Liver (tissue), 9 donors: Measurements from ENCODE around the gene HINT1. TPM values are rescaled to one million over a fixed set of nuclear protein-coding genes. Genes with fewer than 3 reads are reported as not detected.
"Not testable (repeated sequence)": the region's sequence is repeated elsewhere in the genome, so short reads cannot be mapped to it uniquely, and the experiment has no call there.

ENCODE experiments used
- DNase-seq: peaks from one replicate; pipeline ENCODE4 v3.0.0-alpha.2; 2017; ENCODE audit warnings: low spot score
- H3K27ac ChIP-seq, 2 donors: one replicate each; pipeline ENCODE4 v1.7.0; 2013; ENCODE audit warnings: inconsistent platforms in 2 of 2, low read length in 2 of 2, control low read depth in 1 of 2, low read depth in 1 of 2, mild to moderate bottlenecking in 1 of 2
- H3K27me3 ChIP-seq, 4 donors: one replicate each; pipeline versions ENCODE4 v1.6.1 to v1.7.0; 2013; ENCODE audit warnings: low read length in 3 of 4, inconsistent platforms in 1 of 4, mild to moderate bottlenecking in 1 of 4, moderate library complexity in 1 of 4; ENCODE audit not compliant: control insufficient read depth in 4 of 4, insufficient read depth in 4 of 4
- H3K36me3 ChIP-seq, 4 donors: one replicate each; pipeline versions ENCODE4 v1.6.1 to v1.7.0; 2013; ENCODE audit warnings: low read length in 3 of 4, mild to moderate bottlenecking in 3 of 4, low read depth in 1 of 4, moderate library complexity in 1 of 4; ENCODE audit not compliant: control insufficient read depth in 4 of 4, insufficient read depth in 3 of 4
- H3K4me1 ChIP-seq, 4 donors: one replicate each; pipeline versions ENCODE4 v1.6.1 to v1.7.0; 2013; ENCODE audit warnings: low read length in 3 of 4, mild to moderate bottlenecking in 3 of 4, moderate library complexity in 1 of 4; ENCODE audit not compliant: control insufficient read depth in 4 of 4, insufficient read depth in 4 of 4
- H3K4me3 ChIP-seq, 3 donors: one replicate each; pipeline versions ENCODE4 v1.6.1 to v1.7.0; 2013; ENCODE audit warnings: low read length in 3 of 3, control low read depth in 1 of 3, low read depth in 1 of 3, mild to moderate bottlenecking in 1 of 3
- H3K9ac ChIP-seq, 2 donors: one replicate each; pipeline ENCODE4 v1.7.0; 2013; ENCODE audit warnings: low read length in 2 of 2, mild to moderate bottlenecking in 2 of 2, moderate library complexity in 2 of 2, control low read depth in 1 of 2, low read depth in 1 of 2
- H3K9me3 ChIP-seq, 4 donors: one replicate each; pipeline versions ENCODE4 v1.6.1 to v1.7.0; 2013; ENCODE audit warnings: low read length in 3 of 4; ENCODE audit not compliant: control insufficient read depth in 4 of 4
- EGR1 ChIP-seq, 2 donors: IDR thresholded peaks; 2 replicates each; pipeline ENCODE4 v1.6.1; 2016 to 2018; ENCODE audit warnings: antibody characterized with exemption in 2 of 2, low read depth in 2 of 2
- FOXA1 ChIP-seq: IDR thresholded peaks from 2 replicates; pipeline ENCODE4 v1.6.1; 2016; ENCODE audit warnings: antibody characterized with exemption
- FOXA2 ChIP-seq: IDR thresholded peaks from 2 replicates; pipeline ENCODE4 v1.6.1; 2016; ENCODE audit warnings: antibody characterized with exemption
- GABPA ChIP-seq, 2 donors: IDR thresholded peaks in 1 of 2; conservative IDR thresholded peaks in 1 of 2; 2 replicates each; pipeline ENCODE4 v1.6.1; 2016; ENCODE audit warnings: antibody characterized with exemption in 2 of 2, mild to moderate bottlenecking in 1 of 2, moderate library complexity in 1 of 2
- HNF4G ChIP-seq: IDR thresholded peaks from 2 replicates; pipeline ENCODE4 v1.6.1; 2016; ENCODE audit warnings: antibody characterized with exemption
- JUND ChIP-seq, 2 donors: IDR thresholded peaks; 2 replicates each; pipeline ENCODE4 v1.6.1; 2016; ENCODE audit warnings: antibody characterized with exemption in 2 of 2
- NR2F2 ChIP-seq: IDR thresholded peaks from 2 replicates; pipeline ENCODE4 v1.6.1; 2016; ENCODE audit warnings: antibody characterized with exemption
- RAD21 ChIP-seq, 2 donors: IDR thresholded peaks; 2 replicates each; pipeline ENCODE4 v1.6.1; 2016; ENCODE audit warnings: antibody characterized with exemption in 2 of 2, mild to moderate bottlenecking in 2 of 2
- RXRA ChIP-seq, 2 donors: IDR thresholded peaks; 2 replicates each; pipeline ENCODE4 v1.6.1; 2017 to 2018; ENCODE audit warnings: antibody characterized with exemption in 2 of 2, mild to moderate bottlenecking in 1 of 2
- SP1 ChIP-seq: IDR thresholded peaks from 2 replicates; pipeline ENCODE4 v1.6.1; 2018; ENCODE audit warnings: antibody characterized with exemption, mild to moderate bottlenecking
- TAF1 ChIP-seq: conservative IDR thresholded peaks from 2 replicates; pipeline ENCODE4 v1.6.1; 2016; ENCODE audit warnings: antibody characterized with exemption, mild to moderate bottlenecking
- YY1 ChIP-seq: IDR thresholded peaks from 2 replicates; pipeline ENCODE4 v1.6.1; 2016; ENCODE audit warnings: antibody characterized with exemption, mild to moderate bottlenecking
- WGBS: extraction: QIAGEN DNeasy Blood & Tissue Kit; methylation state at CpG from one replicate; pipeline ENCODE4 v1.1.7; 2013; 5-methylcytosine and 5-hydroxymethylcytosine counted together
- polyA plus RNA-seq, 2 donors: library from polyadenylated mRNA; stranded (reverse) in 1 of 2; unstranded in 1 of 2; fragments of 200-250 nt in 1 of 2; fragments of >200 nt in 1 of 2; fragmentation: Nextera tagmentation in 1 of 2; extraction: Ambion mirVana in 1 of 2; gene quantifications; one replicate each; pipeline versions ENCODE4 v1.2.1 to v1.2.3, GENCODE V29; 2013 to 2015
- total RNA-seq, 2 donors: library from RNA; depleted of rRNA; stranded (reverse); fragments of >200 nt; gene quantifications; one replicate each; pipeline ENCODE4 v1.2.3, GENCODE V29; 2014
- TF ChIP-seq, protein P1 (sequence below): IDR thresholded peaks from 2 replicates; pipeline ENCODE4 v1.6.1; 2016; ENCODE audit warnings: antibody characterized with exemption
- TF ChIP-seq, protein P2 (sequence below): IDR thresholded peaks from 2 replicates; pipeline ENCODE4 v1.6.1; 2016; ENCODE audit warnings: antibody characterized with exemption, mild to moderate bottlenecking
- TF ChIP-seq, protein P3 (sequence below): IDR thresholded peaks from 2 replicates; pipeline ENCODE4 v1.6.1; 2016; ENCODE audit warnings: antibody characterized with exemption
- TF ChIP-seq, protein P4 (sequence below): IDR thresholded peaks from 2 replicates; pipeline ENCODE4 v1.6.1; 2016; ENCODE audit warnings: antibody characterized with exemption
- TF ChIP-seq, protein P5 (sequence below): fragments of 150-350 bp; IDR thresholded peaks from 2 replicates; pipeline ENCODE4 v1.5.1; 2017; ENCODE audit warnings: improper control_type of control experiment, low read depth, low read length; ENCODE audit not compliant: missing input control
- donor health status: healthy.
- donor health status: healthy.
- donor health status: healthy.
- donor health status: healthy.
- donor health status: healthy.

Gene HINT1
- total and polyA plus RNA-seq, 4 donors = 112 to 902 (median 314) TPM

DNA sequence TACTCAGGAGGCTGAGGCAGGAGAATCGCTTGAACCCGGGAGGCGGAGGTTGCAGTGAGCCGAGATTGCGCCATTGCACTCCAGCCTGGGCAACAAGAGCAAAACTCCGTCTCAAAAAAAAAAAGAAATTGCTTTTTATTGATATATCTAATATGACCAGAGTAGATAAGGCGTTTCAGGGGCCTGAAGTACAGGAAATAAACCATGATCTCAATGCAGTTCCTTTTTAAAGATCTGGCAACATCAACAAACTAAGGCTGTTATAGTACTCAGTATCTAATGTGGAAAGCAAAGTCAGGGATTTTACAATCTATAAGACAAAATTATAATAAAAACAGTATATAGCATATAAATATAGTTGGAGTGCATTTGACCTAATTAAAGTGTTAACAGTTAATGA, 28.8 kb upstream of the HINT1 start:
- not testable (repeated sequence) for H3K27me3 ChIP-seq, H3K4me1 ChIP-seq, H3K4me3 ChIP-seq, H3K36me3 ChIP-seq, H3K27ac ChIP-seq, DNase-seq, H3K9me3 ChIP-seq, H3K9ac ChIP-seq
- 87% methylated on average over 7 of the region's 7 CpGs for WGBS

DNA sequence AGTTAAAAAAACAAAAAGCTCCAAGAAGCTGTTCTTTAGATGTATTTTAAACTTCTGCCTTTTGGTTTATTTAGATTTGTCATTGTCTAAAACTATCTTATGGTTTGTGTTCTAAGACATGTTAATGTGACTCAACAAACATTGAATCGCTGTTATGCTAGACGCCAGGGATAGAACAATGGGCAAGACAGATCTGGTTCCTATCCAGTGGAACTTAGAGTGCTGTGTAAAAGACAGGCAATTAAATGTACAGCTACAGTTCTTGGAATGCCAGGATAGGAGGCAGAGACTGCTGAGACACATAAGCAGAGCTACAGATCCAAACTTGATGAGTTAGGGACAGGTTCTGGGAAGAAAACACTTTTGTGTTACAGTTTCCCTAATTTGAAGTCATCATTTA, 28.1 kb upstream of the HINT1 start:
- no peak for DNase-seq
- no peaks in the 10 kb centered on the region for H3K4me1 ChIP-seq
- TF ChIP-seq RXRA (IDR thresholded peaks at IDR 0.05) = no peak
- H3K9me3 ChIP-seq = no peaks in the 10 kb centered on the region
- no peak overlapping the region for H3K9ac ChIP-seq
- H3K27ac ChIP-seq = no peak overlapping the region
- 82% methylated on average over 2 of the region's 2 CpGs for WGBS
- H3K4me3 ChIP-seq = no peak overlapping the region
- no peaks in the 10 kb centered on the region for H3K36me3 ChIP-seq
- H3K27me3 ChIP-seq = no peaks in the 10 kb centered on the region

DNA sequence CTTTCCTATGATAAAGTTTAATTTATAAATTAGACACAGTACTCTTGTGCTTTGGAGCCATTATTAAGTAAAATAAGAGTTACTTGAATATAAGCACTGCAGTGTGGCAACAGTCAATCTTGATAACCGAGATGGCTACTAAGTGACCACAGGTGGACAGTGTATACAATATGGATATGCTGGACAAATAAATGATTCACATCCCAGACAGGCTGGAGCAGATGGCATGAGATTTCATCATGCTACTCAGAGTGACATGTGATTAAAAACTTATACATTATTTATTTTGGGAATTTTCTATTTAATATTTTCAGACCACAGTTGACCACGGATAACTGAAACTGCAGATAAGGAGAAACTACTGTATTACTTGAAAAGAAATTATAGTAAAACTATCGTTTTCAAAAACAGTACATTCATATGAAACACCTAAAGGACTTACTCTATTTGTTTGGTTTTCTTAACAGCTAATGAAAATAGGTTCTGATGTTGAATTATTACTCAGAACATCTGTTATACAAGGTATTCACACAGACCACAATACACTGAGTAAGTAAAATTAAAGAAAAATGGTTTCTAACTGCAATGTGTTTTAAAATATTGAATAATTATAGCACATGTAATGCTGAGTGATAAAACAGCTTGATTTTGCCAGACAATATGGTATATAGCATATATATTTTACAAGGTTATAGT, 21.7 kb upstream of the HINT1 start:
- H3K9ac ChIP-seq = no peak overlapping the region
- no peak overlapping the region for H3K27ac ChIP-seq
- no peak for DNase-seq
- WGBS = 95% methylated on average over 3 of the region's 3 CpGs
- H3K9me3 ChIP-seq = no peaks in the 10 kb centered on the region
- no peak for TF ChIP-seq JUND (IDR thresholded peaks at IDR 0.05)
- TF ChIP-seq, protein P1, sequence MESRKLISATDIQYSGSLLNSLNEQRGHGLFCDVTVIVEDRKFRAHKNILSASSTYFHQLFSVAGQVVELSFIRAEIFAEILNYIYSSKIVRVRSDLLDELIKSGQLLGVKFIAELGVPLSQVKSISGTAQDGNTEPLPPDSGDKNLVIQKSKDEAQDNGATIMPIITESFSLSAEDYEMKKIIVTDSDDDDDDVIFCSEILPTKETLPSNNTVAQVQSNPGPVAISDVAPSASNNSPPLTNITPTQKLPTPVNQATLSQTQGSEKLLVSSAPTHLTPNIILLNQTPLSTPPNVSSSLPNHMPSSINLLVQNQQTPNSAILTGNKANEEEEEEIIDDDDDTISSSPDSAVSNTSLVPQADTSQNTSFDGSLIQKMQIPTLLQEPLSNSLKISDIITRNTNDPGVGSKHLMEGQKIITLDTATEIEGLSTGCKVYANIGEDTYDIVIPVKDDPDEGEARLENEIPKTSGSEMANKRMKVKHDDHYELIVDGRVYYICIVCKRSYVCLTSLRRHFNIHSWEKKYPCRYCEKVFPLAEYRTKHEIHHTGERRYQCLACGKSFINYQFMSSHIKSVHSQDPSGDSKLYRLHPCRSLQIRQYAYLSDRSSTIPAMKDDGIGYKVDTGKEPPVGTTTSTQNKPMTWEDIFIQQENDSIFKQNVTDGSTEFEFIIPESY = no peak
- TF ChIP-seq, protein P2, sequence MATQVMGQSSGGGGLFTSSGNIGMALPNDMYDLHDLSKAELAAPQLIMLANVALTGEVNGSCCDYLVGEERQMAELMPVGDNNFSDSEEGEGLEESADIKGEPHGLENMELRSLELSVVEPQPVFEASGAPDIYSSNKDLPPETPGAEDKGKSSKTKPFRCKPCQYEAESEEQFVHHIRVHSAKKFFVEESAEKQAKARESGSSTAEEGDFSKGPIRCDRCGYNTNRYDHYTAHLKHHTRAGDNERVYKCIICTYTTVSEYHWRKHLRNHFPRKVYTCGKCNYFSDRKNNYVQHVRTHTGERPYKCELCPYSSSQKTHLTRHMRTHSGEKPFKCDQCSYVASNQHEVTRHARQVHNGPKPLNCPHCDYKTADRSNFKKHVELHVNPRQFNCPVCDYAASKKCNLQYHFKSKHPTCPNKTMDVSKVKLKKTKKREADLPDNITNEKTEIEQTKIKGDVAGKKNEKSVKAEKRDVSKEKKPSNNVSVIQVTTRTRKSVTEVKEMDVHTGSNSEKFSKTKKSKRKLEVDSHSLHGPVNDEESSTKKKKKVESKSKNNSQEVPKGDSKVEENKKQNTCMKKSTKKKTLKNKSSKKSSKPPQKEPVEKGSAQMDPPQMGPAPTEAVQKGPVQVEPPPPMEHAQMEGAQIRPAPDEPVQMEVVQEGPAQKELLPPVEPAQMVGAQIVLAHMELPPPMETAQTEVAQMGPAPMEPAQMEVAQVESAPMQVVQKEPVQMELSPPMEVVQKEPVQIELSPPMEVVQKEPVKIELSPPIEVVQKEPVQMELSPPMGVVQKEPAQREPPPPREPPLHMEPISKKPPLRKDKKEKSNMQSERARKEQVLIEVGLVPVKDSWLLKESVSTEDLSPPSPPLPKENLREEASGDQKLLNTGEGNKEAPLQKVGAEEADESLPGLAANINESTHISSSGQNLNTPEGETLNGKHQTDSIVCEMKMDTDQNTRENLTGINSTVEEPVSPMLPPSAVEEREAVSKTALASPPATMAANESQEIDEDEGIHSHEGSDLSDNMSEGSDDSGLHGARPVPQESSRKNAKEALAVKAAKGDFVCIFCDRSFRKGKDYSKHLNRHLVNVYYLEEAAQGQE = no peak
- TF ChIP-seq HNF4G = no peak
- no peak for TF ChIP-seq RXRA (IDR thresholded peaks at IDR 0.05)
- no peak for TF ChIP-seq GABPA (IDR thresholded peaks at IDR 0.05 in 1 of 2, conservative IDR thresholded peaks at IDR 0.05 in 1 of 2)
- no peak for TF ChIP-seq RAD21 (IDR thresholded peaks at IDR 0.05)
- TF ChIP-seq EGR1 (IDR thresholded peaks at IDR 0.05; ENCODE audit: low read depth in 2 of 2) = no peak
- TF ChIP-seq NR2F2 = no peak
- no peak for TF ChIP-seq TAF1
- no peak for TF ChIP-seq SP1
- TF ChIP-seq YY1 = no peak
- TF ChIP-seq, protein P3, sequence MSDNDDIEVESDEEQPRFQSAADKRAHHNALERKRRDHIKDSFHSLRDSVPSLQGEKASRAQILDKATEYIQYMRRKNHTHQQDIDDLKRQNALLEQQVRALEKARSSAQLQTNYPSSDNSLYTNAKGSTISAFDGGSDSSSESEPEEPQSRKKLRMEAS = no peak
- TF ChIP-seq FOXA1 = no peak
- TF ChIP-seq, protein P4, sequence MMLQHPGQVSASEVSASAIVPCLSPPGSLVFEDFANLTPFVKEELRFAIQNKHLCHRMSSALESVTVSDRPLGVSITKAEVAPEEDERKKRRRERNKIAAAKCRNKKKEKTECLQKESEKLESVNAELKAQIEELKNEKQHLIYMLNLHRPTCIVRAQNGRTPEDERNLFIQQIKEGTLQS = no peak
- TF ChIP-seq, protein P5, sequence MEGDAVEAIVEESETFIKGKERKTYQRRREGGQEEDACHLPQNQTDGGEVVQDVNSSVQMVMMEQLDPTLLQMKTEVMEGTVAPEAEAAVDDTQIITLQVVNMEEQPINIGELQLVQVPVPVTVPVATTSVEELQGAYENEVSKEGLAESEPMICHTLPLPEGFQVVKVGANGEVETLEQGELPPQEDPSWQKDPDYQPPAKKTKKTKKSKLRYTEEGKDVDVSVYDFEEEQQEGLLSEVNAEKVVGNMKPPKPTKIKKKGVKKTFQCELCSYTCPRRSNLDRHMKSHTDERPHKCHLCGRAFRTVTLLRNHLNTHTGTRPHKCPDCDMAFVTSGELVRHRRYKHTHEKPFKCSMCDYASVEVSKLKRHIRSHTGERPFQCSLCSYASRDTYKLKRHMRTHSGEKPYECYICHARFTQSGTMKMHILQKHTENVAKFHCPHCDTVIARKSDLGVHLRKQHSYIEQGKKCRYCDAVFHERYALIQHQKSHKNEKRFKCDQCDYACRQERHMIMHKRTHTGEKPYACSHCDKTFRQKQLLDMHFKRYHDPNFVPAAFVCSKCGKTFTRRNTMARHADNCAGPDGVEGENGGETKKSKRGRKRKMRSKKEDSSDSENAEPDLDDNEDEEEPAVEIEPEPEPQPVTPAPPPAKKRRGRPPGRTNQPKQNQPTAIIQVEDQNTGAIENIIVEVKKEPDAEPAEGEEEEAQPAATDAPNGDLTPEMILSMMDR = no peak
- TF ChIP-seq FOXA2 = no peak
- peaks cover 0 to 4% (median 0%) of the 10 kb centered on the region in 4 donors for H3K36me3 ChIP-seq
- H3K27me3 ChIP-seq = no peaks in the 10 kb centered on the region
- H3K4me3 ChIP-seq = no peak overlapping the region
- no peaks in the 10 kb centered on the region for H3K4me1 ChIP-seq
